Fibroblast of lung (primary cell): ENCODE results near the gene CLIC1. TPM values are rescaled to one million over a fixed set of nuclear protein-coding genes. Genes with fewer than 3 reads are reported as not detected.

Source experiments
- DNase-seq, 2 donors: peaks; one replicate each; pipeline versions ENCODE4 v3.0.0 to v3.0.0-alpha.2; 2010; ENCODE audit warnings: low read depth in 2 of 2
- H2AFZ ChIP-seq: 2 replicates; pipeline ENCODE4 v1.5.1; 2012; ENCODE audit warnings: low read length, control low read depth, inconsistent platforms
- H3K27ac ChIP-seq: 2 replicates; pipeline ENCODE4 v1.5.1; 2011; ENCODE audit warnings: low read length, control low read depth; ENCODE audit not compliant: insufficient read depth
- H3K27me3 ChIP-seq: 2 replicates; pipeline ENCODE4 v1.5.1; 2011; ENCODE audit warnings: mild to moderate bottlenecking, low read length; ENCODE audit not compliant: control insufficient read depth, insufficient read depth
- H3K36me3 ChIP-seq: 2 replicates; pipeline ENCODE4 v1.5.1; 2011; ENCODE audit warnings: low read length; ENCODE audit not compliant: control insufficient read depth, insufficient read depth
- H3K4me1 ChIP-seq: 2 replicates; pipeline ENCODE4 v1.5.1; 2011; ENCODE audit warnings: low read length; ENCODE audit not compliant: control insufficient read depth, insufficient read depth; ENCODE audit errors: extremely low read depth
- H3K4me2 ChIP-seq: 2 replicates; pipeline ENCODE4 v1.5.1; 2011; ENCODE audit warnings: low read length, control low read depth; ENCODE audit not compliant: insufficient read depth; ENCODE audit errors: extremely low read depth
- H3K4me3 ChIP-seq, 4 experiments: fragments of 200-600 bp in 1 of 4; sonication (generic) in 1 of 4; replicated peaks in 1 of 4; 2 replicates each; pipeline ENCODE4 v1.5.1; 2011 to 2016; ENCODE audit warnings: low read length in 4 of 4, low read depth in 3 of 4, mild to moderate bottlenecking in 3 of 4, control low read depth in 2 of 4, inconsistent platforms in 1 of 4, mixed read lengths in 1 of 4; ENCODE audit not compliant: insufficient read depth in 1 of 4; ENCODE audit errors: control extremely low read depth in 1 of 4
- H3K79me2 ChIP-seq: 2 replicates; pipeline ENCODE4 v1.5.1; 2012; ENCODE audit warnings: mild to moderate bottlenecking, low read length, inconsistent platforms; ENCODE audit not compliant: control insufficient read depth, insufficient read depth
- H3K9ac ChIP-seq: 2 replicates; pipeline ENCODE4 v1.5.1; 2011; ENCODE audit warnings: mild to moderate bottlenecking, low read length, control low read depth; ENCODE audit not compliant: insufficient read depth
- H3K9me3 ChIP-seq: 2 replicates; pipeline ENCODE4 v1.5.1; 2012; ENCODE audit warnings: low read depth, low read length; ENCODE audit not compliant: control insufficient read depth, insufficient read depth
- H4K20me1 ChIP-seq: 2 replicates; pipeline ENCODE4 v1.5.1; 2011; ENCODE audit warnings: low read length; ENCODE audit not compliant: control insufficient read depth, insufficient read depth; ENCODE audit errors: extremely low read depth
- EZH2 ChIP-seq: IDR thresholded peaks from 2 replicates; pipeline ENCODE4 v1.5.1; 2012; ENCODE audit warnings: low read length, control low read depth, mild to moderate bottlenecking; ENCODE audit errors: missing control alignments
- polyA plus RNA-seq, 2 donors: library from polyadenylated mRNA; depleted of rRNA in 1 of 2; stranded (reverse) in 1 of 2; unstranded in 1 of 2; fragments of >200 nt; gene quantifications; 2 replicates each; pipeline ENCODE4 v1.2.1, GENCODE V29; 2011 to 2012; ENCODE audit warnings: missing spikeins in 1 of 2
- total RNA-seq: library from RNA; depleted of rRNA; stranded (reverse); fragments of >200 nt; gene quantifications from 2 replicates; pipeline ENCODE4 v1.2.1, GENCODE V29; 2014
- TF ChIP-seq, protein P1 (sequence below), 2 donors: IDR thresholded peaks in 1 of 2; conservative IDR thresholded peaks in 1 of 2; 1 replicate in 1 of 2; 2 replicates in 1 of 2; pipeline ENCODE4 v1.5.1; 2011 to 2012; ENCODE audit warnings: low read length in 2 of 2, control low read depth in 1 of 2, inconsistent platforms in 1 of 2, low read depth in 1 of 2, mild to moderate bottlenecking in 1 of 2

CLIC1 gene
- total and polyA plus RNA-seq, 2 donors (not counting 1 experiment from before 2014, with no cell fraction given): 615 to 639 TPM

DNA sequence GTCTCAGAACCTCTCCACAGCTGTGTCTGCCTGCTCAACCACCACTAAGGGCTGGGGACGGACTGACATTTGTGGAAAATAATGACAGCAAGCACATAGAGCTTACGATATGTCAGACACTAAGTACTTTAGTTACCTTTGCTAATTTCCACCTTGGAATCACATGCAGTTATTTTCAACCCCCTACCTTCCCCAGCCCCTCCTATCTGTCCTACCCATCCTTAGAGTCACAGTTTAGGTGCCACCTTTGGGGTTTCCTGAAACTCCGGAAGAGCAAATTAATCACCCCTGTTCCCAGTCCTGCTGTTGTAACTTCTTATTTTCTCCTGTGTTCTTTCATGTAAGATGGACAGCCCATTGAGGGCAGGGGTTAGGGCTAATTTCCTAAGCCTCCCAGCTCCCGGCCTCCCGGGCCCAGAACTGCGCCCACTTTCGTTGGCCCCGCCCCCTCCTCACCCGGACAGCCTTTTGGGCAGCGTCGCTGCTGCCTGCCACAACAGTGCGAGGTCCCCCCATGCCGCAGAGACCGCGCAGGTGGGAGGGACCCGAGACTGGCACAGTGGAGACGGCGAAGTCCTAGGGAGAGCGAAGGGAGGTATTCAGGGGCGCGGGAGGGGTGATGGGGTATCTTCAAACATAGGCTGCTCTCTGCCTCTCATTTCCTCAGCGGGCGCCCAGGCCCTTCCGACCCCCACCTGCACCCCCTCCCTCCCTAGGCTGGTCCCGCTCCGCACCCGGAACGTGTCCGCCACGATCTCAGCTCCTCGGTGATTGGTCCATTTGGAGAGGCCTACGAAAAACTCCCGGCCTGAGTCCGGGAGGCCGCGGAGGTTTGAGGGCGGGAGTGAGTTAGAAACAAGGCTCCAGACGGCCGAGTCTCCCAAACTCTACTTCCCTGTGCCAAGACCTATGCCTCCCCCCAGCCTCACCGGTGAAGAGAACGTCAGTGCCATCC lies 8.3 kb downstream of the CLIC1 start:
- Histone ChIP-seq H4K20me1 (no peaks in the 10 kb centered on the region), H3K9ac (peak overlapping the region; percentile 61), H3K9me3 (no peaks in the 10 kb centered on the region), H2AFZ (no peak overlapping the region), H3K4me2 (peak overlapping the region; percentile 99), H3K4me3 (peak overlapping the region; percentile 68 to 96 (median 82)), H3K36me3 (peaks cover 24% of the 10 kb centered on the region), H3K27me3 (no peaks in the 10 kb centered on the region), H3K4me1 (peaks cover 11% of the 10 kb centered on the region), H3K79me2 (peaks cover 11% of the 10 kb centered on the region), H3K27ac (no peak overlapping the region)
- DNase-seq: no peak
- TF ChIP-seq, protein P1, sequence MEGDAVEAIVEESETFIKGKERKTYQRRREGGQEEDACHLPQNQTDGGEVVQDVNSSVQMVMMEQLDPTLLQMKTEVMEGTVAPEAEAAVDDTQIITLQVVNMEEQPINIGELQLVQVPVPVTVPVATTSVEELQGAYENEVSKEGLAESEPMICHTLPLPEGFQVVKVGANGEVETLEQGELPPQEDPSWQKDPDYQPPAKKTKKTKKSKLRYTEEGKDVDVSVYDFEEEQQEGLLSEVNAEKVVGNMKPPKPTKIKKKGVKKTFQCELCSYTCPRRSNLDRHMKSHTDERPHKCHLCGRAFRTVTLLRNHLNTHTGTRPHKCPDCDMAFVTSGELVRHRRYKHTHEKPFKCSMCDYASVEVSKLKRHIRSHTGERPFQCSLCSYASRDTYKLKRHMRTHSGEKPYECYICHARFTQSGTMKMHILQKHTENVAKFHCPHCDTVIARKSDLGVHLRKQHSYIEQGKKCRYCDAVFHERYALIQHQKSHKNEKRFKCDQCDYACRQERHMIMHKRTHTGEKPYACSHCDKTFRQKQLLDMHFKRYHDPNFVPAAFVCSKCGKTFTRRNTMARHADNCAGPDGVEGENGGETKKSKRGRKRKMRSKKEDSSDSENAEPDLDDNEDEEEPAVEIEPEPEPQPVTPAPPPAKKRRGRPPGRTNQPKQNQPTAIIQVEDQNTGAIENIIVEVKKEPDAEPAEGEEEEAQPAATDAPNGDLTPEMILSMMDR (conservative IDR thresholded peaks at IDR 0.05 in 1 of 2, IDR thresholded peaks at IDR 0.05 in 1 of 2; ENCODE audit: low read depth in 1 of 2, low read length in 2 of 2): no peak
- no peak for TF ChIP-seq EZH2

GRCh38 chr6:31727034-31727716 lies 9.2 kb downstream of the CLIC1 start:
- H3K36me3 ChIP-seq: peaks cover 22% of the 10 kb centered on the region
- no peak overlapping the region for H3K27ac ChIP-seq
- no peaks in the 10 kb centered on the region for H3K9me3 ChIP-seq
- H3K4me3 ChIP-seq: no peak overlapping the region
- TF ChIP-seq, protein P1 (conservative IDR thresholded peaks at IDR 0.05 in 1 of 2, IDR thresholded peaks at IDR 0.05 in 1 of 2; ENCODE audit: low read depth in 1 of 2, low read length in 2 of 2): no peak
- no peak for TF ChIP-seq EZH2
- H3K79me2 ChIP-seq: peaks cover 9% of the 10 kb centered on the region
- no peaks in the 10 kb centered on the region for H3K27me3 ChIP-seq
- H3K4me1 ChIP-seq: peaks cover 9% of the 10 kb centered on the region
- H4K20me1 ChIP-seq: no peaks in the 10 kb centered on the region
- no peak for DNase-seq
- no peak overlapping the region for H3K4me2 ChIP-seq
- no peak overlapping the region for H2AFZ ChIP-seq
- no peak overlapping the region for H3K9ac ChIP-seq
